HEK293 (cell line): Measurements from ENCODE around the gene STAT3.

ENCODE experiments used
- CTCF ChIP-seq: fragments of 450-650 bp; formaldehyde crosslinking; IDR thresholded peaks from 2 replicates; pipeline ENCODE4 v1.5.1; 2016; ENCODE audit warnings: missing biosample characterization, missing genetic modification characterization
- FEZF1 ChIP-seq: fragments of 450-650 bp; formaldehyde crosslinking; IDR thresholded peaks from 2 replicates; pipeline ENCODE4 v1.5.1; 2016; ENCODE audit warnings: missing biosample characterization, missing genetic modification characterization
- MYNN ChIP-seq: fragments of 450-650 bp; formaldehyde crosslinking; IDR thresholded peaks from 2 replicates; pipeline ENCODE4 v1.5.1; 2016; ENCODE audit warnings: missing biosample characterization, missing genetic modification characterization, borderline replicate concordance
- SETDB1 ChIP-seq: IDR thresholded peaks from one replicate; pipeline ENCODE4 v1.6.1; 2017; ENCODE audit warnings: mild to moderate bottlenecking, low read length, moderate library complexity, mixed read lengths; ENCODE audit not compliant: insufficient read length
- YY1 ChIP-seq: fragments of 450-650 bp; formaldehyde crosslinking; IDR thresholded peaks from 2 replicates; pipeline ENCODE4 v1.5.1; 2018; ENCODE audit warnings: missing biosample characterization, missing genetic modification characterization
- ZBTB21 ChIP-seq: fragments of 450-650 bp; formaldehyde crosslinking; IDR thresholded peaks from 2 replicates; pipeline ENCODE4 v1.5.1; 2017; ENCODE audit warnings: missing biosample characterization, missing genetic modification characterization
- ZNF292 ChIP-seq: fragments of 450-650 bp; formaldehyde crosslinking; IDR thresholded peaks from 2 replicates; pipeline ENCODE4 v1.5.1; 2016; ENCODE audit warnings: low read depth, missing biosample characterization, missing genetic modification characterization, borderline replicate concordance
- ZNF433 ChIP-seq: fragments of 450-650 bp; formaldehyde crosslinking; IDR thresholded peaks from 2 replicates; pipeline ENCODE4 v1.5.1; 2016; ENCODE audit warnings: missing biosample characterization, missing genetic modification characterization, low read depth
- ZNF629 ChIP-seq: fragments of 450-650 bp; formaldehyde crosslinking; IDR thresholded peaks from 2 replicates; pipeline ENCODE4 v1.5.1; 2017; ENCODE audit warnings: missing biosample characterization, missing genetic modification characterization

DNA sequence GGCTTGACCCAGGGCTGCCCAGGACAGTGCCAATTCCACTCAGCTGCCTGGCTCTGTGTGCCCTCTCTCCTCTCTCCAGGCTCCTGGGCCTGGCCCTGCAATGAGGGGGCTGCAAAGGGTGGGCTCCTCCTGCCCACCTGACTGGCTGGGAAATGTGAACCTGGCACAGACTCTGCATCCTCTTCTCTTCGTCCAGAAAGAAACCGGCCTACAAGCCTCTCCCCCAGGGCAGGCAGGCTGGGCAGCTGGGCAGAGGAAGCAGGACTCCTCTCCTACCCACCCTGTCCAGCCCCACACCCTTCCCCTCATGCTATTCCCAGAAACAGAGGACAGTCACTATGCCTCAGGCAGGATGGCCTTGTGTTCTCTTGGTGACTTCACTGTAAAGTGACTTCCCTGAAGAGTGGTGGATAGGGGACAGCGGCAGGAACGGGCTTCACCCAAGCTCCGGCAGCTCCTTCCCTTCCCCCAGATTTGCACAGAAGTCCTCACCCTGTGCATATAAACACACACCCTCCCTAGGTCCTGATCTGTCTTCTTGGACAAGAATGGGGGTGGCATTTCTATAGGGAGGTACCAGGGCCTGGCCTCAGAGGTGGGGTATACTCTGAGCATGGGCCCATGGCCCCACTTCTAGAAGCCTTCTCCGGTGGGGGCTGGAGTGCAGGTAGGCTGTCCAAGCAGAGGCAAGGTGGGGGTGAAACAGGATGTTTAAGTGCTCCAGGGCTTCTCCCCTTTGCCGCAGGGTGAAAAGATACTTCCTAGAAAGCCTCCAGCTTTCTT, 104.8 kb downstream of the STAT3 start:
- TF ChIP-seq CTCF (tag by site-specific recombination) = no peak
- no peak for TF ChIP-seq SETDB1
- no peak for TF ChIP-seq ZNF629 (tag by site-specific recombination)
- no peak for TF ChIP-seq MYNN (tag by site-specific recombination)
- TF ChIP-seq ZNF292 (tag by site-specific recombination) = no peak
- no peak for TF ChIP-seq FEZF1 (tag by site-specific recombination)
- TF ChIP-seq ZBTB21 (tag by site-specific recombination) = no peak
- TF ChIP-seq ZNF433 (tag by site-specific recombination) = no peak
- TF ChIP-seq YY1 = no peak
